Mucosa of rectum (tissue), 2 donors: ENCODE results near the gene CLDN11.

ENCODE experiments used
- H3K27ac ChIP-seq, 2 donors: one replicate each; pipeline ENCODE4 v1.7.0; 2013; ENCODE audit warnings: inconsistent platforms in 2 of 2, low read depth in 2 of 2, low read length in 2 of 2
- H3K27me3 ChIP-seq, 2 donors: one replicate each; pipeline ENCODE4 v1.7.0; 2013; ENCODE audit warnings: low read length in 2 of 2; ENCODE audit not compliant: control insufficient read depth in 2 of 2, insufficient read depth in 2 of 2
- H3K36me3 ChIP-seq, 2 donors: one replicate each; pipeline ENCODE4 v1.7.0; 2013; ENCODE audit warnings: low read length in 2 of 2; ENCODE audit not compliant: control insufficient read depth in 2 of 2, insufficient read depth in 2 of 2
- H3K4me1 ChIP-seq, 2 donors: one replicate each; pipeline ENCODE4 v1.7.0; 2013; ENCODE audit warnings: low read length in 2 of 2, mild to moderate bottlenecking in 1 of 2; ENCODE audit not compliant: control insufficient read depth in 2 of 2, insufficient read depth in 2 of 2
- H3K4me3 ChIP-seq, 2 donors: one replicate each; pipeline ENCODE4 v1.7.0; 2013; ENCODE audit warnings: low read length in 2 of 2
- H3K9ac ChIP-seq, 2 donors: one replicate each; pipeline ENCODE4 v1.7.0; 2013; ENCODE audit warnings: low read length in 2 of 2, low read depth in 1 of 2, mild to moderate bottlenecking in 1 of 2
- H3K9me3 ChIP-seq, 2 donors: one replicate each; pipeline ENCODE4 v1.7.0; 2013; ENCODE audit warnings: low read length in 2 of 2; ENCODE audit not compliant: control insufficient read depth in 2 of 2
- donor health status: healthy.
- donor health status: Normal muscosa, but diverticular disease.

CLDN11 gene

DNA sequence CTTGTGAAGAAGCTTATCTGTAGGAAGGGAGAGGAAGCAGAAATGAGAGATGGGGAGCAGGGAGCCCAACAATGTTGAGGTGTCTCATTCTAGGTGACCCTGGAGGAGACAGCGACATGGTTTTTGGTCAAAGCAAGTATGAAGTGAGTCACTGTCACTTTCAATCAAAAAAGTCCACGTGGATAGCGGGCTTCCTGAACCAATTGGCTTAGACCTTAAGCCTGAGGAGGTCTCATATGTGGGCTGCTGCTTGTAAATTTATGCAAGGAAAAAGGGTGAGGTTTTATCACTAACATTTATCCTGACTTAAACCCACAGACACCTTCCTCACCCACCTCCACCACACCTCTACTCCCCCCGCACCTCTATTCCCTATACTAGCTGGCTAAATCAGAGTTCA lies 22.7 kb downstream of the CLDN11 start:
- Histone ChIP-seq H3K4me1 (no peaks in the 10 kb centered on the region), H3K27ac (no peak overlapping the region), H3K9ac (no peak overlapping the region), H3K9me3 (no peaks in the 10 kb centered on the region), H3K36me3 (no peaks in the 10 kb centered on the region), H3K4me3 (no peak overlapping the region), H3K27me3 (peaks cover 0 to 9% of the 10 kb centered on the region in 2 donors)

DNA sequence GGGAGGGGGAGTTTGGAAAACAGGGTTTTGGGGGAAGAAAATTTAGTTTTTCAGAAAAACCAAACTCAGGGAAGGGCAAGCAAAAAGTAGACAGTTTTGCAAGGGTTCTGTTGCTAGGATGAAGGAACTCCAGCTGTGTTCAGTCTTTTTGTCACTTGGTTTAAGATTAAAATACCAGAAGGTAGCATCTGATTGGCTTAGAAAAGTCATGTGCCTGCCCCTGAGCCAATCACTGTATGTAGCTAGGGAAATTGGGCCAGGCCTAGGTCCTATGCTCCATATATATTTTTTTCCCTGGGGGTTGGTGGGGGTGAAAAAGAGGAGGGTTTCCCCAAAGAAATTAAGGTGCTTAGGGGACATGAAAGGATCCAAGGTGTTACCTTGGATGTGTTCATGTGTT lies 24.3 kb downstream of the CLDN11 start:
- no peaks in the 10 kb centered on the region for H3K9me3 ChIP-seq
- no peak overlapping the region for H3K9ac ChIP-seq
- no peaks in the 10 kb centered on the region for H3K36me3 ChIP-seq
- no peak overlapping the region for H3K27ac ChIP-seq
- H3K4me1 ChIP-seq, result no peaks in the 10 kb centered on the region
- no peak overlapping the region for H3K4me3 ChIP-seq
- peaks cover 0 to 9% of the 10 kb centered on the region in 2 donors for H3K27me3 ChIP-seq

DNA sequence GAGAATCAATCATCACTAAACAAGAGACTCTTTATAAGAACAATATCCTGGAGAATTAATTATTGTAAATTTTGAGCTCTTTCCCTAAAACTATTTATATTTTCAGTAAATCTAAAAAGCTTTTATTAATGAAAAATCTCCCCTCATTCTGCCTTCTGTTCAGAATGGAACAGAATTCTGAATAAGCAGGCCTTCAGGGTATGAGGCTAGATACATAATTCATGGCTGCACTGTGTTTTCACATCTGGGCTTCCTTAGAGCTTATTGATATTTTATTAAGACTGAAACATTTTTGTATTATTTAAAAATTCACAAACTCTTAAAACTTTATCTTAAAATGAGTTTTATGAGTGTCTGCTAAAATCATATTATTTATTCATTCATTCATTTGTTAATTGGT lies 24.8 kb downstream of the CLDN11 start:
- Histone ChIP-seq H3K4me3 (no peak overlapping the region), H3K4me1 (no peaks in the 10 kb centered on the region), H3K9ac (no peak overlapping the region), H3K27ac (no peak overlapping the region), H3K36me3 (no peaks in the 10 kb centered on the region), H3K27me3 (peaks cover 0 to 9% of the 10 kb centered on the region in 2 donors), H3K9me3 (no peaks in the 10 kb centered on the region)

DNA sequence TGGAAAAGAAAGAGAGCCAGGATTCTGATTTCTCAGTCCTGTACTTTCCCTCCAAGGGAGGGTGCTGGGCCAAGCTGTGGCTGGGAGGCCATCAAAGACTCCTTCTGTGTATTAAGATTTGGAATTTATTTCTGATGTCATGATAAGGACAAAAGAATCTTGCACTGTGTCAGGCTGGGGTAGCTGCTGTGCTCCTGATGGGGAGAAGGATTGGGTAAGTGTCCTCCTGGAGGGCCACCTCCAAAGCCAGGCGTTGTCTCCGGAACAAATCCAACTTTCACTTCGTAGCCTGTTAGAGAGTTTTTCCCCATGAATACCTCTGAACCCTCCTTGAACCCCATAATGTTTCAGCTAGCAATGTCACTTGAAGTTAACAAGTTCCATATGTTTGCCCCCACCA lies 29.9 kb downstream of the CLDN11 start:
- no peak overlapping the region for H3K4me3 ChIP-seq

DNA sequence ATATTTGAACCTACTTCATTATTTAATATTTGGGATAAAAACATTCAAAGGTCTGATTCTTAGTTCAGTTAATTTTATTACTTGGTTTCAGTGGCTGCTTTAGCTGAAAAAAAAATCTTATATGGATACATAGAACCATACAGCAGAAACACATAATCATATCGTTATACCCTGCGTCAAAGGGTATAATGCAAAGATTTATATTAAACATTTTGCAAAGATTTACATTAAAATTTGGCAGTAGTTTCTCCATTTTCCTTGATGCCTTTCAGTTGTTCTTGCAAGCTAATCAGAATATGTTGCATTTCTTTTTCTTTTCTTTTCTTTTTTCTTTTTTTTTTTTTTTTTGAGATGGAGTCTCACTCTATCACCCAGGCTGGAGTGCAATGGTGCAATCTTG lies 31.4 kb downstream of the CLDN11 start:
- H3K27ac ChIP-seq, result no peak overlapping the region
- H3K4me3 ChIP-seq, result no peak overlapping the region
- H3K9ac ChIP-seq, result no peak overlapping the region
- H3K9me3 ChIP-seq, result no peaks in the 10 kb centered on the region
- H3K4me1 ChIP-seq, result no peaks in the 10 kb centered on the region
- no peaks in the 10 kb centered on the region for H3K36me3 ChIP-seq
- H3K27me3 ChIP-seq, result peaks cover 0 to 3% of the 10 kb centered on the region in 2 donors

More for the DNA sequence above, 29.9 kb downstream of the CLDN11 start:
- no peaks in the 10 kb centered on the region for H3K4me1 ChIP-seq
- no peak overlapping the region for H3K9ac ChIP-seq
- H3K9me3 ChIP-seq, result no peaks in the 10 kb centered on the region
- H3K27me3 ChIP-seq, result peaks cover 0 to 3% of the 10 kb centered on the region in 2 donors
- H3K36me3 ChIP-seq, result no peaks in the 10 kb centered on the region
- no peak overlapping the region for H3K27ac ChIP-seq

DNA sequence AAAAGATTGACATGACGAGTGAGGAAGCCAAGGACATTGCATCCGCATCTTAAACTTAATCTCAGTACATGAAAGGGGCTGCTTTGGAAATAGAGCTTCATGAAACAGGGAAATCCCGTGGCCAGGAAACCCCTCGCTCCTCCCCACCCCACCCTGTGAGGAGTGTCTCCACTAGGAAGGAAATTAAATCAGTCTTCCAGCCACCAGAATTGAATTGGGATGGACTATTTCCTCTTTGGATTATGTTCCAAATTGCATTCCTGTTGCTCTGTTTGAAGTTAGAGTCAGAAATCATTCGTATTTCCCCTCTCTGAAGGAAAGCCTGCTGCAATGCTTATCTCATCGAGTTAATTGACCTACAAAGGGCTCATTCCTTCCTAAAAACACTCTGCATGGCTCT lies 35.8 kb downstream of the CLDN11 start:
- no peaks in the 10 kb centered on the region for H3K4me1 ChIP-seq
- no peaks in the 10 kb centered on the region for H3K9me3 ChIP-seq
- H3K9ac ChIP-seq, result no peak overlapping the region
- no peak overlapping the region for H3K4me3 ChIP-seq
- no peaks in the 10 kb centered on the region for H3K36me3 ChIP-seq
- H3K27ac ChIP-seq, result no peak overlapping the region
- H3K27me3 ChIP-seq, result peaks cover 0 to 6% of the 10 kb centered on the region in 2 donors

DNA sequence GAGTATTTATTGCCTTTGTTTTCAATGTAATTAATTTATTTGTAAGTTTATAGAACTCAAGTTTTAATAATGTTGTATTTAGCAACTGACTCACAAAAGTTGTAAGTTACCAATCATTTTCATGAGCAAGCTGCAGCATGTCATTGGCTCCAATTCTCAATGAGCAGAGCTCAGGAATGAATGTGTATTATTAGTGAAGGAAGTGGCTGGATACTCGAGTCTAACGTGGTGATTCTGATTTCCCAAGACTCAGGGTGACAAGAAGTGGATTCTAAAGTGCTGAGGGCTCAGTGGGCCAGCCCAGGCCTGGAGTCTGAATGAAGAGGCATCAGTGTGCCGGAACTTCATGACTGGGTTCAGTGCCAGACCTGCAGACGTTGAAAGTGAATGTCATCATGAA lies 39.6 kb downstream of the CLDN11 start:
- Histone ChIP-seq H3K27me3 (peaks cover 0 to 3% of the 10 kb centered on the region in 2 donors), H3K27ac (no peak overlapping the region), H3K4me1 (no peaks in the 10 kb centered on the region), H3K4me3 (no peak overlapping the region), H3K36me3 (no peaks in the 10 kb centered on the region), H3K9ac (no peak overlapping the region), H3K9me3 (no peaks in the 10 kb centered on the region)

DNA sequence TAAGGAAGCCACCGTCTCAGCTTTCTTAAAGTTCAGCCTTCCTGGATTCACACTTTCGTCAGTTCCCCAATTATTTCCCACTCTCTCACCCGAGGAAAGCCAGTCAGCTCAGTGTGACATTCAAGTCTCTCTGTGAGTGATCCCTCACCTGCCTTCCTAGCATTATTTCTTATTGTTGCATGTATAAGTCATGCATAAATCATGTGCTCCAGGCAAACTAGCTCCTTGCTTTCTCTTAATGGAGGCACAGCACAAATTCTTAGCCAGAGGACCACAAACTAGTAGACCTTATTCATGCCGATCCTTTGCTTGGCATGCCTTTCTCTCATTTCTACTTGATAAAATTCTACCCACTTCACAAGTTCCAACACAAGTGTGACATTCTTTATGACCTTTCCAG lies 44.3 kb downstream of the CLDN11 start:
- no peak overlapping the region for H3K4me3 ChIP-seq
- no peak overlapping the region for H3K9ac ChIP-seq
- H3K27ac ChIP-seq, result no peak overlapping the region
- H3K9me3 ChIP-seq, result no peaks in the 10 kb centered on the region
- H3K27me3 ChIP-seq, result peaks cover 0 to 7% of the 10 kb centered on the region in 2 donors
- no peaks in the 10 kb centered on the region for H3K4me1 ChIP-seq
- no peaks in the 10 kb centered on the region for H3K36me3 ChIP-seq

DNA sequence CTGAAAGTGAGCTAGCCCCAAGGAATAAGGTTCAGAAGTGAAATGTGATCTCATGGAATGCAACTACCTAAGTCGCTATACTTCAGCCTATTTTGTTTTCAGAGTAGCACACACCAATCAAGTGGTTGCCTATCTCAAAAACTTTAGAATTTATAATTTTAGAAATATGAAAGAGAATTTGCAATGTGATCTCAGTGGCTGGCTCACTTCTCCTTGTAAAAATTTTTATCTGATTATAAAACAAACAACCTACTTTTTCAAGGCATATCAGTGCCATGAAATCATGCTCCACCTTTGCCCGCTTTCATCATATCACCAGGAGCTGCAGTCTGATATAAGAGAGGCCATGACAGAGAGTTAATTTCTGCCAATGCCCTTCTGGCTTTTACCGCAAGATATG lies 47.3 kb downstream of the CLDN11 start:
- H3K27me3 ChIP-seq, result peaks cover 0 to 3% of the 10 kb centered on the region in 2 donors
- peaks cover 0 to 3% of the 10 kb centered on the region in 2 donors for H3K4me1 ChIP-seq
- H3K36me3 ChIP-seq, result no peaks in the 10 kb centered on the region
- H3K4me3 ChIP-seq, result no peak overlapping the region
- H3K9ac ChIP-seq, result no peak overlapping the region
- no peak overlapping the region for H3K27ac ChIP-seq
- no peaks in the 10 kb centered on the region for H3K9me3 ChIP-seq

DNA sequence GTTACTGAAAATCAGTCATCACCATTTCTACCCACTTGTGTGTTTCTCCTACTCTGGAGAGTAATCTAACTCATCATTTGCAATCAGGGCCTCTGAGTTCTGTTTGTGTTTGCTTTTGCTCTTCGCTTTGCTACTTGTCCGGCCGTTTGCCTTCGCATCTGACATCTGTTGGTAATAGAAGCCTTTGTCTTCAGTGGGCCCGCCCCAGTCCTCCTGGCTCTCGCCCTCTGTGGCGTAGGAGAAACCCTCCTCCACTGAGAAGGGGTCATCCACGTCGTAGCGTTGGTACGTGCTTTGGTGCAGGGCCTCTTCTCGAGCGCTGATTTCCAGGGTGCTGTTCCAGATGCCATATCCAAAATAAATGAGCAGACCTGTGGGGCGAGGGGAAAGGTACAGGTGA lies 48.3 kb downstream of the CLDN11 start:
- Histone ChIP-seq H3K4me1 (peaks cover 0 to 3% of the 10 kb centered on the region in 2 donors), H3K27ac (no peak overlapping the region), H3K9me3 (no peaks in the 10 kb centered on the region), H3K36me3 (no peaks in the 10 kb centered on the region), H3K4me3 (no peak overlapping the region), H3K9ac (no peak overlapping the region), H3K27me3 (peaks cover 0 to 3% of the 10 kb centered on the region in 2 donors)

DNA sequence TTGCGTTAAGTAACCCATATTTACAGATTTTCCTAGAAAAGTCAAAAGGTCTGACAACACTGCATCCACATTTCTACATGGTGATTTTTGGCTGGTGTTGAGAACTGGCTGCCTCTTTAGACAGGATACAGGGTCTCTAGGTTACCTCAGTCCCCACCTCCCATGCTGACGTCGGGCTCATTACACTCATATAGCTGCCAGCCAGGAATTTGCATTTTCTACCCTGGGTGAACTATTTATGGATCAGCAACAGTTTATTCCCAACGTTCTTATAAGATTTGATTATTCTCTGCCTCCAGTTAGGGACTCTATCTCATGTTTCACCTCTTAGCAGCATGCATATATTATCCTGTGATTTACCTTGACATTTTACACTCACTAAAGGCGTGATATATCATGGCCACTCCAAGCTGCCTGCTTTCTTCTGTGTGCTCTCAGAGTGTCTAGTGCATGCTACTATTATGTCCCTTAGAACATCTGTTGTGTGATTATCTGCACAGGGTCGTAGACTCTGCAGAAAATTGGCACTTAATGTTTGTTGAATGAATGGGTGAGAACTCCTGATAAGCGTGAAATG lies 49.0 kb downstream of the CLDN11 start:
- no peak overlapping the region for H3K9ac ChIP-seq
- H3K4me1 ChIP-seq, result peaks cover 0 to 3% of the 10 kb centered on the region in 2 donors
- H3K27ac ChIP-seq, result no peak overlapping the region
- no peak overlapping the region for H3K4me3 ChIP-seq
- no peaks in the 10 kb centered on the region for H3K9me3 ChIP-seq
- H3K36me3 ChIP-seq, result no peaks in the 10 kb centered on the region
- peaks cover 0 to 3% of the 10 kb centered on the region in 2 donors for H3K27me3 ChIP-seq
